ENCODE data around the gene SORCS2.
"Not testable (repeated sequence)": the region's sequence is repeated elsewhere in the genome, so short reads cannot be mapped to it uniquely, and the experiment has no call there.

SORCS2 gene

GRCh38 chr4:7199129-7199725 lies 6.9 kb downstream of the SORCS2 start:
- DNase-seq (ENCODE audit: low read depth in 3 of 3, low spot score in 1 of 3): no peak

DNA sequence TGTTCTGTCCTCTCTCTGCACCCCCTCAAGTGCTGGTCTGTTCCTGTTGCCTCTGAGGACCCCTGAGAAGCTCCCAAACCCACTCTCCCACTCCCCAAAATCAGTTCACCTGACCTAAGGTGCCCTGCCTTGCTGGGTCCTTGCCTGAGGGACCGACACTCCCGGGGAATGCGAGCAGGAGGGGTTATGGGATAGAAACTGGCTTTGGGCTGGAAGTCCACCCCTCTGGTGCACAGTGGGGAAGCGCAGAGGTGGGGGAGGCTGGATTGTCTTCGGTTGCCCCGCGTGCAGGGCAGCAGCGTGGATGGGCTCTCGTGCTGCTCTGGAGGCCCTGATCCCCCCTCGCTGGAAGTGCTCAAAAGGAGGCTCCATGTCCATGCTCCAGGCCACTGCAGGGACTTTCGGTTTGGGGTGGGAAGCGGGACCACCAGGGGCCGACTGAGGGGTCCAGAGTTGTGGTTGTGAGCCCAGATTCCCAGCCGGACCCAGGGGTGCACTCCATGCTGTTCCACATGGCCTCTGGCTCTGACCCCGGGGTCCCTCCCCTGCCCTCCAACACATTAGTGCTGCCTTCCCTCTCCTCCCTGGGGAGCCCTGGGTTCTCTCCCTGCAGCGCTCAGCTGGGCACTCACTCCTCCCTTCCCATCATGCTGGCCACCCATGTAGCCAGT lies 7.6 kb downstream of the SORCS2 start:
- no peak for DNase-seq (ENCODE audit: low read depth in 3 of 3, low spot score in 1 of 3)

- DNase-seq (ENCODE audit: low read depth in 3 of 3, low spot score in 1 of 3): no peak
These were observed 8.5 kb downstream of the SORCS2 start for GRCh38 chr4:7200801-7201200.

- DNase-seq (ENCODE audit: low read depth in 3 of 3, low spot score in 1 of 3): no peak
These were observed 9.3 kb downstream of the SORCS2 start for GRCh38 chr4:7201420-7202305.

DNA sequence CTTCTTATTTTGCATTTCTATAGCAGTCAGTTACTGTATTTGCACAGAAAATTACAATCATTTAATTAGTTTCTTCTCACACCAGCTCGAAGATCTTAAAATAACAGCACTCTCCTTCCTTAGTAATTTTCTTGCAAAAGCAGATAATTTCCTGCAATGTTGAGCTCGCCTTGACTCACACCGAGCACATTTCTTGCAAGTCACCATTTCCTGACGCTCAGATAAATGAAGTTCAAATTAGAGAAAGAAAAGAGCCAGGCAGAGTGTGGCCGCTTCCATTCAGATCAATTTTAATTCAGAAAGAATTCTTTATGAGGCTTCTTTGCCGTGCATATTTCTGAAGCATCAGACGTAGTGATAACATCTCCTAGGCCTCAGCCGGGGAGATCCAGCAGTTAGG lies 10.1 kb downstream of the SORCS2 start:
- no peak for DNase-seq (ENCODE audit: low read depth in 3 of 3, low spot score in 1 of 3)

DNA sequence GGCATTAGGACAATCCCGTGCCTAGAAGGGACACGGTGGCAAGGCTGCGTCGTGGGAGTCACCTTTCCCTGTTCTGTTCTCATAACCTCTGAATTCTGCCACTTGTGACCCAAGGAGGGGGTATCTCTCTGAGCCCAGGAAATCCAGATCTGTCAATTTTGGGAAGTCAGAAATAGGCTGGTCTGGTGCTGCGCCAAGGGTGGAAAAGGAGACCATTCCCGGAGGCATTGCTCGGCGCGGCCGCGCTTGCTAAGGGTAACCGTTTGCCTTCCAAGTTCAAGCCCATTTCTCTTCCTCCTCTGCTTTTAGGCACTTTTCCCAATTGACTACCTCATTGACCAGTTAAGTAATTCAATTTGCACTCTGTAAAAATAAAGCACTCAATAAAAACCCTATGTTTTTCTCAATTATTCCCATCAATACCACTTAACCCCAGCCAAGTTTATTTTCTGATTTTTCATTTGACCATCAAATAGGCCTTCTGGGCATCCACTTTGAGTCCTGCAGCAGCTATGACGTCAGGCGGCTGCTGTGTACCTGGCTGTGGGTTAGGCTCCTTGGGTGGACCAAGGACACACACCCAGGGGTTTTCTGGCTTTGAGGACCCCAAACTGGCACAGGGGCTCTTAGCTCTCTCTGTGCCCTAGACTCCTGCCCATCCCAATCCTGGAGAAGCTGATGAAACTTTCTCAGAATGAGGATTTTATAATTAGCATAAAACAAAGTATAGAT lies 12.5 kb downstream of the SORCS2 start:
- DNase-seq (ENCODE audit: low read depth in 3 of 3, low spot score in 1 of 3): no peak

DNA sequence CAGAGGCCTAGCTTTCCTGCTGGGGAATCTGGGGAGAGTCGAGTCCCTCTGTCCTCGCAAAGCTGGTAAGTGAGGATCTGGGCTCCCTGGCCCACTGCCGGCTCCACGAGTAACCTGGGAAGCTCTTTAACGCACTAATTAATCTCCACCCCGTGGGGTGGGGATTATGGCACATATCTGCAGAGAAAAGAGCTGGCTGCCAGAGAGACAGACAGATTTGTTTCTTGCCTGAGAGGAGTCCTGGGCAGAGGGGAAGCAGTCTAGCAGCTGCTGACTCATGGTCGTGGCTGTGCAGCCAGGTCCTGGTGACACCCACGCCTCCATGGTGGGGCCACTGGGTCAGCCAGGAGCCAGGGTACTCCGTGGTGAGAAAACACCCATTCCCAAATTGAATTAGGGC lies 14.0 kb downstream of the SORCS2 start:
- DNase-seq (ENCODE audit: low read depth in 3 of 3, low spot score in 1 of 3): no peak

DNA sequence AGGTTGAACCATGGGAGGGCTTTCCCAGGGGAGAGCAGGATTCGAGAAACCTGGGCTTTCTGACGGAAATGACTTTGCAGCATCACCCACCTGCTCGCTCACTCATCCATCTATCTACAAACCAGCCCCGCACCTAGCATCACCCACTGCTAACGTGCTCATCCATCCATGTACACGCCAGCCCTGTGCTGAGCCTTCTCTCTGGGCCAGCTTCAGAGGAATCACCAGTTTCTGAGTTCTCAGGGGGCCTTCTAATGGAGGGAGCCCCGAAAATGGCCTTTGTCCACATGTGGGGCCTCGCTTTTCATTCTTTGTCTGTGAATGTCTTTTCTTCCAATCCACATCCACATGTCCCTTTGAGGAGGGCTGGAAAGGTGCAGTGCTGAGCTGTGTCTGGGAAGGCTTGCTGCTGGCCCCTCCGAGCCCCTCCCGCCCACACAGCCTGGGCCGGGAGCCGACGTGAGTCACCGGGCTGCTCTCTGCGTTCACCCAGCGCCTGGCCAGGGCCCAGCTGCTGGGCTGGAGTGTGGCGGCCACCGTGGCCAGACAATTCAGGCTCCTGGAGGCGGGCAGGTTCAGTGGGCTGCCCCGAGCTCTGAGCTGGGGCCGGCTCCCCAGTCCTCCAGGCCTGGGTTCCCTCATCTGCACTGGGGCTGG lies 14.7 kb downstream of the SORCS2 start:
- no peak for DNase-seq (ENCODE audit: low read depth in 3 of 3, low spot score in 1 of 3)

DNA sequence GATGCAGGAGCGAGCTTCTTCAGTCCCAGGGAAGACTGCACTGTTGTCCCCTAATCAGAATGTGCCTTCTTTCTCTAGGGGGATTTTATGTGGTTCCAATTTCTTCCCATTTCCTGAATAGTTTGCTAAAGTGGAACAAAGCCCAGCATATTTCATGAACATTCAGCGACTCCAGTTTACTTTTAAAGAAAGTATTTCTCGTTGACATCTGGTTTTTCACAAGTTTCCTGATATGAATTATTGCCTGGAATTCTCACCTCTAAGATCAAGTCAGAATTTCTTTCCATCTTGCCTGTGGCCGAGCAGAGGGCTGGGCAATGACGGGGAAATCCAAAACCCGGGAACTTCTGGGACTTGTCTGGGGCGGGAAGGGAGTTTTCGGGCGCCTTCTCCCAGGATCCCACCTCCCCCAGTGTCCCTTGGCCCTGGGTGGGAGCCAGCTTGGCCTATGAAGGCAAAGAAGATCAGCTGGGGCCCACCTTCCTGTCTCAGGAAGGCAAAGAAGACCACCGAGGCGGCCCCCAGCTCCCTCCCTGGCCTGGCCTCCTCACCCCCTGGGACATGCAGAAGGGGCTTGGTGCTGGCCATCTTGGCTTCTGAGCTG lies 15.4 kb downstream of the SORCS2 start:
- DNase-seq (ENCODE audit: low read depth in 3 of 3, low spot score in 1 of 3): no peak

GRCh38 chr4:7208509-7209451 lies 16.4 kb downstream of the SORCS2 start:
- DNase-seq (ENCODE audit: low read depth in 3 of 3, low spot score in 1 of 3): no peak

- no peak for DNase-seq (ENCODE audit: low read depth in 3 of 3, low spot score in 1 of 3)
These were observed 17.4 kb downstream of the SORCS2 start for GRCh38 chr4:7209699-7210098.

DNA sequence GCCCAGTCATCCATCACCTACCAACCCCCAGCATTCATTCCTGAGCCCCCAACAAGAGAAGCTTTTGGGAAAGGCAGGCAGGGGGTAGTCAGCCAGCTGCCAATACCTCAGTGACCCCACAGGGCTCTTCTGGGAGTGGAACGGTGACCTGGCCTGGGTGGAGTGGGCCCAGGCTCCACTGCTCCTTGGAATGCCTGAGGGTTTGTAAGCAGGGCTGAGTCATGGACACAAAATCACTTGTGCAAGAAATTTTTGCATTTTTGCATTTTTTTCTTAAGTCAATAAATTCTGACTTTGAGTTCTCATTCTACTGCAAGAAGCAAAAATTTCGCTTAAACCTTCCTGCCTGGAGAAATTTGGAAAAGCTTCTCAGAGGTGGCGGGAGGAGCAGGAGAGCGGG lies 18.5 kb downstream of the SORCS2 start:
- DNase-seq (ENCODE audit: low read depth in 3 of 3, low spot score in 1 of 3): no peak

DNA sequence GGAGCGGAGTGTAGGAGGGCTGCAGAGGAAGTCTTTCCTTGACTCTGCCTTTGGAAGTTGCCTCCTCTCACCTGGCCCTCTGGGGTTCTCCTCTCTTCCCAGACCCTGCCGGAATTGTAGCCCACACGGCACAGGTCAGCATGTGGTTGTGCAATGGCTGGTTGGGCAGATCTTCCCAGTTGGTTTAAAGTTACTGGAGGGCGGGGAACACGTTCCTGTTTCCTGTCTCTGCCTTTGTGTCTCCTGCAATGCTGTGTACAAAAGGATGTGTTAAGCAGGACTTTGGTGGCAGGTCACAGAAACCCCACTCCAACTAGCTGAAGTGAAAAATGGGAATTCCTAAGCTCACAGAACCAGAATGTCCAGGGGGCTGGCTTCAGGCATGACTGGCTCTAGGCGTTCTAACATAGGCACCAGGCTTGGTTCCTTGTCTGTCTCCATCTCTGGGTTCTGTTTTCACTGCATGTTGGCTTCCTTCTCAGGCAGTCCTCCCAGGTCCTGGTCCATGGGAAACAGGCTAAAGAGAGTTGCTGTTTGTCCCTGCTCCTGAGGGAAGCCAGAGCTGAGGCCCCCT lies 19.9 kb downstream of the SORCS2 start:
- no peak for DNase-seq (ENCODE audit: low read depth in 3 of 3, low spot score in 1 of 3)

- no peak for DNase-seq (ENCODE audit: low read depth in 3 of 3, low spot score in 1 of 3)
These were observed 20.6 kb downstream of the SORCS2 start for GRCh38 chr4:7212921-7213320.

DNA sequence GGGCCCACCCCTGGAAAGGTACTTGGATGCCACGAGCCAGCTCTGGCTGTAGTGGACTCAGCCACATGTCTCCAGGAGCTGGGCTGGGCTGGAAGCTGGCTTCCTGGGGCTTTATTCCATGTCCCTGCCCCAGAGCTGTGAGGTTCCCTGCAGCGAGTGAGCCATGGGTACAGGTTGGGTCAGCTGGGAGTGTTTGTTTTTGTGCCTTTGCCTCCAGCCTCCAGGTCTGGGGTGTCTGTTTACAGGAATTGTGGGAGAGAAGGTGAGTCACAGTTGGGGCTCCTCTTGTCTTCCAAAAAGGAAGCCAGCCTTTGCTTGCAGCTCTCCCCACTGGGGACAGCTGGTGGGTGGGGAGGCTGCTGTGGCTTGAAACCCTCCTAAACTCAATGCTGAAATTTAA lies 21.5 kb downstream of the SORCS2 start:
- no peak for DNase-seq (ENCODE audit: low read depth in 3 of 3, low spot score in 1 of 3)

DNA sequence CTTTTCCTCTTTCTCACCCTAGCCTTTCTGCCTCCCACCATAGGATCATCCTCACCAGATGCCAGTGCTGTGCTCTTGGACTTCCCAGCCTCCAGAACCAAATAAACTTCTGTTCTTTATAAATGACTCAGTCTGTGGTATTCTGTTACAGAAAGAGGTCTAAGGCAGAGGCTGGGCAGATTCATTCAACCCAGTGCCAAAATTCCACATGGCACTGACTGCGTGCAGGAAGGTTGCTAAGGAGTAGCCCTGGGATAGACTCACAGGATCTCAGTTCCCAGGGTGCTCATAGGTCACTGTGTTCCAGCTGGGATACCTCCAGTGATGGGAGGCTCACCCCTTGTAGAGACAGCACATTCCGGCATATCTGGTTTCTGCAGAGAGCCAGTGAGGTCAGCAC lies 22.0 kb downstream of the SORCS2 start:
- no peak for DNase-seq (ENCODE audit: low read depth in 3 of 3, low spot score in 1 of 3)

- not testable (repeated sequence) for DNase-seq (ENCODE audit: low read depth in 3 of 3, low spot score in 1 of 3)
These were observed 22.8 kb downstream of the SORCS2 start for GRCh38 chr4:7215187-7215586.

DNA sequence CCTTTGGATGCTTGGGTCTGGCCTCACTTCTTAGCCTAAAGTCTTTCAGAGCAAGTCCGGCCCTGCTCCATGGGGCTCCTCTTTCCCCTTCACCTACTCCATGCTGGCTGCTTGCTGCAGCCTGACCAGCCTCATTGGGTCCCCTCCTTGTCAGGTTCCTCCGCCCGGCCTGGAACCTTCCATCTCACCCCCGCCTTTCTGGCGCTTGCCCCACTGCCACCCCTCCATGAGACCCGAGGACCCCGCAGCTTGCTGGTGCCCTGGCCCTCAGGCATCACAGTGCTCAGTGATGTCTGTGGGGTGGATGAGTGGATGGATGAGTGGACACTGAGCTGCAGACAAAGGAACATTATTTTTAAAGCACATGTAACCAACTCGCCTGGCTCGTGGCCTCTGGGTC lies 24.7 kb downstream of the SORCS2 start:
- DNase-seq (ENCODE audit: low read depth in 3 of 3, low spot score in 1 of 3): no peak
